LNCaP clone FGC (cell line): ENCODE measurements around the gene PTPN22.

Source experiments
- DNase-seq: peaks from one replicate; pipeline ENCODE4 v3.0.0-alpha.2; 2011; ENCODE audit warnings: low read depth
- H3K4me3 ChIP-seq: 2 replicates; pipeline ENCODE4 v1.5.1; 2011; ENCODE audit warnings: mild to moderate bottlenecking, low read depth, low read length, control low read depth
- CTCF ChIP-seq: IDR thresholded peaks from 2 replicates; pipeline ENCODE4 v1.5.1; 2012; ENCODE audit warnings: mild to moderate bottlenecking; ENCODE audit not compliant: control insufficient read depth, insufficient read depth; ENCODE audit errors: extremely low read depth

PTPN22 gene

DNA sequence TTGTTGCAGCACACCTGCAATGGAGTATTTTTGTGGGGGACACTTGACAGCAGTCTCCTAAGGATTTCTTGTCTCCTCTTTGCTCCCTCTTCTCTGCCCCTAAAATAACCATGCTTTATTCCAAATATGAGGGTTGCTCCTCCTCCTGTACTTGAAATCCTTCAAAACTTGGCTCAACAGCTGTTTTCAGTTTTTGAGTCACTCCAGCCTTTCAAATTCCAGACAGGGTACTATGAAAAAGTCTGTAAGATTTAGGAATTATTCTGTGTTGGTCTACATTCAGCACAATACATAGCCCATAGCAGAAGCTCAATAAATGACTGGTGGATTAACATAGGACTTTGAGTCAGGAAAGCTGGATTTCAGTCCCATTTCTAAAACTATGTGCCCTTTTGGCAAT lies 27.6 kb upstream of the PTPN22 start:
- no peak for DNase-seq
- H3K4me3 ChIP-seq = no peak overlapping the region
- TF ChIP-seq CTCF = no peak

GRCh38 chr1:113898241-113898814 lies 26.8 kb upstream of the PTPN22 start:
- no peak for TF ChIP-seq CTCF
- no peak overlapping the region for H3K4me3 ChIP-seq
- no peak for DNase-seq

- no peak for DNase-seq
- TF ChIP-seq CTCF = no peak
- H3K4me3 ChIP-seq = no peak overlapping the region
These were observed 24.4 kb upstream of the PTPN22 start for GRCh38 chr1:113895961-113896360.

DNA sequence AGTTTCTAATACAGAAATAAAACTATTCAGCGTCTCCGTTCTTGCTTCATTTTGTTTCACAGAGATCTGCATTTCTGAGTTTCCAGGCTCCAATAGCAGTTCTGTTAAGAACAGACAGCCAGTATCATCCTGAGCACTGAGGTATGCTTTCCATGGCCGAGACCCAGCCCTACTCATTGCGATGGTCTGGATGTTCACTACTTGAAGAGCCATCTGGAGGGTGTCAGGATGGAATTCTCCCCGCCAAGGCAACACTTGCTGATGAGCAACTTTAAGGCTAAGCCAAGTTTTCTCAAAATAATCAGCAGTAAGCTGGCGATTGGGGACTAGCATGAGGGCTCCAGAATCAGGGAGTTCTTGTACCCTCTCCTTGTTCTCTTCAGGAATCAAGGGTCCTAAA lies 23.6 kb upstream of the PTPN22 start:
- no peak for TF ChIP-seq CTCF
- H3K4me3 ChIP-seq = no peak overlapping the region
- DNase-seq = no peak

GRCh38 chr1:113893267-113893666 lies 21.8 kb upstream of the PTPN22 start:
- no peak for DNase-seq
- no peak for TF ChIP-seq CTCF
- no peak overlapping the region for H3K4me3 ChIP-seq

GRCh38 chr1:113891631-113892220 lies 20.2 kb upstream of the PTPN22 start:
- TF ChIP-seq CTCF = no peak

GRCh38 chr1:113890816-113891215 lies 19.3 kb upstream of the PTPN22 start:
- TF ChIP-seq CTCF = no peak
- no peak for DNase-seq
- no peak overlapping the region for H3K4me3 ChIP-seq

More at GRCh38 chr1:113891631-113892220, 20.2 kb upstream of the PTPN22 start:
- H3K4me3 ChIP-seq = no peak overlapping the region
- DNase-seq = no peak
